Adrenal gland (tissue), 5 donors: ENCODE measurements around the gene MAP2.

ENCODE experiments used
- CTCF ChIP-seq, 6 experiments: fragments of 450-650 bp in 4 of 6; fragments of 200-600 bp in 2 of 6; sonication (generic) in 1 of 6; IDR thresholded peaks; 1 replicate in 5 of 6; 2 replicates in 1 of 6; pipeline versions ENCODE4 v1.5.1 to v1.8.0; 2016 to 2021; ENCODE audit warnings: antibody characterized with exemption in 6 of 6, mild to moderate bottlenecking in 2 of 6, moderate library complexity in 1 of 6
- POLR2A ChIP-seq, 2 donors: fragments of 450-650 bp; IDR thresholded peaks; one replicate each; pipeline ENCODE4 v1.6.1; 2017; ENCODE audit warnings: antibody characterized with exemption in 2 of 2, mild to moderate bottlenecking in 2 of 2, moderate library complexity in 1 of 2
- donor health status: DM: no; HTN: no; CAD: no.

- TF ChIP-seq CTCF (IDR thresholded peaks at IDR 0.05) (no peak), POLR2A (IDR thresholded peaks at IDR 0.05) (no peak)
These were observed 311.0 kb downstream of the MAP2 start for GRCh38 chr2:209734805-209735204.
